ENCODE data around the gene IQCH.
"Not testable (repeated sequence)": the region's sequence is repeated elsewhere in the genome, so short reads cannot be mapped to it uniquely, and the experiment has no call there.

Gene IQCH

GRCh38 chr15:67274236-67274635 lies 19.6 kb downstream of the IQCH start:
- no peak for DNase-seq
- TF ChIP-seq CTCF (IDR thresholded peaks at IDR 0.05; ENCODE audit: low read depth, low read length): no peak
- Histone ChIP-seq H3K36me3 (no peaks in the 10 kb centered on the region), H3K4me3 (ENCODE audit: low read depth, low read length) (no peak overlapping the region), H3K27ac (no peak overlapping the region), H3K27me3 (ENCODE audit: insufficient read depth, low read depth, severe bottlenecking) (no peaks in the 10 kb centered on the region), H3K9me3 (ENCODE audit: severe bottlenecking) (no peaks in the 10 kb centered on the region)

- Histone ChIP-seq H3K27ac (no peak overlapping the region), H3K9me3 (ENCODE audit: severe bottlenecking) (no peaks in the 10 kb centered on the region), H3K4me3 (ENCODE audit: low read depth, low read length) (no peak overlapping the region), H3K36me3 (no peaks in the 10 kb centered on the region), H3K27me3 (ENCODE audit: insufficient read depth, low read depth, severe bottlenecking) (no peaks in the 10 kb centered on the region)
- TF ChIP-seq CTCF (IDR thresholded peaks at IDR 0.05; ENCODE audit: low read depth, low read length): no peak
- DNase-seq: no peak
These were observed 22.1 kb downstream of the IQCH start for GRCh38 chr15:67276666-67277065.

- no peak overlapping the region for H3K4me3 ChIP-seq (ENCODE audit: low read depth, low read length)
- no peaks in the 10 kb centered on the region for H3K9me3 ChIP-seq (ENCODE audit: severe bottlenecking)
- TF ChIP-seq CTCF (IDR thresholded peaks at IDR 0.05; ENCODE audit: low read depth, low read length): no peak
- H3K36me3 ChIP-seq: no peaks in the 10 kb centered on the region
- H3K27me3 ChIP-seq (ENCODE audit: insufficient read depth, low read depth, severe bottlenecking): no peaks in the 10 kb centered on the region
- no peak for DNase-seq
- H3K27ac ChIP-seq: no peak overlapping the region
These were observed 25.6 kb downstream of the IQCH start for GRCh38 chr15:67280217-67280616.

GRCh38 chr15:67281714-67282113 lies 27.1 kb downstream of the IQCH start:
- DNase-seq: no peak
- H3K36me3 ChIP-seq: no peaks in the 10 kb centered on the region
- H3K27me3 ChIP-seq (ENCODE audit: insufficient read depth, low read depth, severe bottlenecking): no peaks in the 10 kb centered on the region
- TF ChIP-seq CTCF (IDR thresholded peaks at IDR 0.05; ENCODE audit: low read depth, low read length): no peak
- H3K27ac ChIP-seq: no peak overlapping the region
- H3K4me3 ChIP-seq (ENCODE audit: low read depth, low read length): no peak overlapping the region
- no peaks in the 10 kb centered on the region for H3K9me3 ChIP-seq (ENCODE audit: severe bottlenecking)

GRCh38 chr15:67285625-67286024 lies 31.0 kb downstream of the IQCH start:
- not testable (repeated sequence) for H3K27me3 ChIP-seq (ENCODE audit: insufficient read depth, low read depth, severe bottlenecking); DNase-seq; H3K36me3 ChIP-seq; H3K4me3 ChIP-seq (ENCODE audit: low read depth, low read length); H3K27ac ChIP-seq; H3K9me3 ChIP-seq (ENCODE audit: severe bottlenecking)

GRCh38 chr15:67286400-67286799 lies 31.8 kb downstream of the IQCH start:
- not testable (repeated sequence) for H3K9me3 ChIP-seq (ENCODE audit: severe bottlenecking); H3K27me3 ChIP-seq (ENCODE audit: insufficient read depth, low read depth, severe bottlenecking); H3K27ac ChIP-seq; H3K36me3 ChIP-seq; DNase-seq; H3K4me3 ChIP-seq (ENCODE audit: low read depth, low read length)

- Histone ChIP-seq H3K36me3 (no peaks in the 10 kb centered on the region), H3K27ac (no peak overlapping the region), H3K4me3 (ENCODE audit: low read depth, low read length) (no peak overlapping the region), H3K27me3 (ENCODE audit: insufficient read depth, low read depth, severe bottlenecking) (no peaks in the 10 kb centered on the region), H3K9me3 (ENCODE audit: severe bottlenecking) (no peaks in the 10 kb centered on the region)
- no peak for DNase-seq
- TF ChIP-seq CTCF (IDR thresholded peaks at IDR 0.05; ENCODE audit: low read depth, low read length): no peak
These were observed 35.7 kb downstream of the IQCH start for GRCh38 chr15:67290319-67290718.
